HCT116 (cell line): ENCODE measurements around the gene CSK.

Experiments
- MAX ChIP-seq: IDR thresholded peaks from 2 replicates; pipeline ENCODE4 v1.6.1; 2012
- POLR2AphosphoS5 ChIP-seq: IDR thresholded peaks from 2 replicates; pipeline ENCODE4 v1.6.1; 2011; ENCODE audit warnings: mild to moderate bottlenecking, low read depth, low read length, moderate library complexity

- TF ChIP-seq POLR2AphosphoS5 = no peak
- TF ChIP-seq MAX = no peak
Observed at GRCh38 chr15:74752011-74752410, 29.9 kb upstream of the CSK start.
